HepG2 (cell line): ENCODE results near the gene GABRA4. TPM values are rescaled to one million over a fixed set of nuclear protein-coding genes. Genes with fewer than 3 reads are reported as not detected.

Experiments
- ATAC-seq: fragments of 200-7000 bp; cut with Tn5 transposase; 3 replicates; pipeline ENCODE4 v1.9.1; 2020; ENCODE audit warnings: mild to moderate bottlenecking, moderate library complexity
- BruUV-seq: library from RNA; stranded (reverse); fragments of 400-500 nt; replicated peaks from 2 replicates; lab custom pipeline; 2021; lab: Mats Ljungman, UMichigan
- CTCF ChIA-PET: fragments of 300-600 bp; formaldehyde crosslinking; extraction: SDS; loops from one replicate; lab custom pipeline; 2021; ENCODE audit warnings: low total read pairs, inconsistent platforms, low intra/inter-chr PET ratio; lab: Yijun Ruan, JAX
- POLR2A ChIA-PET: fragments of 350-600 bp; sonication (Branson Sonifier 250); formaldehyde crosslinking; loops from one replicate; lab custom pipeline; 2020; ENCODE audit warnings: antibody characterized with exemption, inconsistent platforms; lab: Yijun Ruan, JAX
- DNase-seq: peaks from one replicate; pipeline ENCODE4 v3.0.0-alpha.2; 2015; ENCODE audit warnings: low spot score
- FAIRE-seq: peaks from 3 replicates; lab custom pipeline; 2011; peaks lifted over from hg19 to GRCh38; lab: Jason Lieb, UNC
- H2AFZ ChIP-seq: one replicate; pipeline ENCODE4 v1.6.1; 2011; ENCODE audit warnings: low read length, inconsistent platforms
- H3K27ac ChIP-seq: fragments of 300-600 bp; 3 replicates; pipeline ENCODE4 v1.8.0; 2011; ENCODE audit warnings: mixed run types, mild to moderate bottlenecking, mixed read lengths, low read length, inconsistent platforms; ENCODE audit not compliant: insufficient read depth; ENCODE audit errors: extremely low read length
- H3K27me3 ChIP-seq, 2 experiments: fragments of 200-600 bp in 1 of 2; 2 replicates in 1 of 2; 3 replicates in 1 of 2; pipeline versions ENCODE4 v1.6.0 to v1.8.0; 2011; ENCODE audit warnings: low read length in 2 of 2, mild to moderate bottlenecking in 2 of 2, moderate library complexity in 2 of 2, inconsistent platforms in 1 of 2; ENCODE audit not compliant: insufficient read depth in 2 of 2, control insufficient read depth in 1 of 2
- H3K36me3 ChIP-seq, 2 experiments: fragments of 200-600 bp in 1 of 2; replicated peaks in 1 of 2; 2 replicates in 1 of 2; 3 replicates in 1 of 2; pipeline versions ENCODE4 v1.5.1 to v1.8.0; 2011; ENCODE audit warnings: low read length in 2 of 2, inconsistent platforms in 1 of 2; ENCODE audit not compliant: insufficient read depth in 2 of 2, control insufficient read depth in 1 of 2
- H3K4me1 ChIP-seq: 2 replicates; pipeline ENCODE4 v1.5.1; 2012; ENCODE audit warnings: low read length, inconsistent platforms; ENCODE audit not compliant: insufficient read depth
- H3K4me2 ChIP-seq: 2 replicates; pipeline ENCODE4 v1.6.0; 2011; ENCODE audit warnings: low read depth, low read length, inconsistent platforms
- H3K4me3 ChIP-seq, 3 experiments: fragments of 200-600 bp in 1 of 3; sonication (generic), shearing (Covaris generic) in 1 of 3; replicated peaks in 1 of 3; 2 replicates each; pipeline ENCODE4 v1.5.1; 2011 to 2016; ENCODE audit warnings: low read length in 3 of 3, inconsistent platforms in 2 of 3, low read depth in 2 of 3, mild to moderate bottlenecking in 2 of 3, control low read depth in 1 of 3, mixed read lengths in 1 of 3; ENCODE audit not compliant: insufficient read depth in 1 of 3
- H3K79me2 ChIP-seq: one replicate; pipeline ENCODE4 v1.6.1; 2011; ENCODE audit warnings: low read length, inconsistent platforms; ENCODE audit not compliant: insufficient read depth
- H3K9ac ChIP-seq: 2 replicates; pipeline ENCODE4 v1.6.0; 2011; ENCODE audit warnings: mild to moderate bottlenecking, low read depth, low read length, inconsistent platforms; ENCODE audit not compliant: insufficient read depth
- H3K9me3 ChIP-seq: 2 replicates; pipeline ENCODE4 v1.5.1; 2012; ENCODE audit warnings: mild to moderate bottlenecking, low read length
- H4K20me1 ChIP-seq: 2 replicates; pipeline ENCODE4 v1.6.0; 2011; ENCODE audit warnings: inconsistent platforms, mild to moderate bottlenecking, low read length, moderate library complexity; ENCODE audit not compliant: insufficient read depth
- HOXA9 ChIP-seq: sonication (generic); formaldehyde crosslinking; IDR thresholded peaks from 2 replicates; pipeline ENCODE4 v1.8.1; 2022; ENCODE audit warnings: missing genetic modification reagents, mild to moderate bottlenecking, moderate library complexity, borderline replicate concordance
- KDM5A ChIP-seq: fragments of 200-600 bp; sonication (generic); IDR thresholded peaks from 2 replicates; pipeline ENCODE4 v1.7.0; 2018; ENCODE audit warnings: antibody characterized with exemption, mild to moderate bottlenecking, low read length, borderline replicate concordance
- PAX8 ChIP-seq: sonication (generic); formaldehyde crosslinking; IDR thresholded peaks from 2 replicates; pipeline ENCODE4 v1.8.0; 2022; ENCODE audit warnings: mild to moderate bottlenecking, missing genetic modification reagents, borderline replicate concordance
- SMARCC2 ChIP-seq: fragments of 450-650 bp; IDR thresholded peaks from 2 replicates; pipeline ENCODE4 v1.6.1; 2017; ENCODE audit warnings: antibody characterized with exemption, mild to moderate bottlenecking
- ZBTB7B ChIP-seq: sonication (generic); formaldehyde crosslinking; IDR thresholded peaks from 2 replicates; pipeline ENCODE4 v1.4.0; 2020; ENCODE audit warnings: missing genetic modification reagents
- ZNF432 ChIP-seq: sonication (generic); formaldehyde crosslinking; IDR thresholded peaks from 2 replicates; pipeline ENCODE4 v1.5.0; 2020; ENCODE audit warnings: missing genetic modification reagents, mild to moderate bottlenecking, borderline replicate concordance
- ZNF556 ChIP-seq: sonication (generic); formaldehyde crosslinking; IDR thresholded peaks from 2 replicates; pipeline ENCODE4 v1.4.0; 2020; ENCODE audit warnings: mild to moderate bottlenecking, missing genetic modification reagents, borderline replicate concordance
- ZNF747 ChIP-seq: sonication (generic); formaldehyde crosslinking; IDR thresholded peaks from 2 replicates; pipeline ENCODE4 v1.8.1; 2023; ENCODE audit warnings: missing genetic modification reagents, mild to moderate bottlenecking, borderline replicate concordance
- ZNF891 ChIP-seq: sonication (generic); formaldehyde crosslinking; IDR thresholded peaks from 2 replicates; pipeline ENCODE4 v1.5.0; 2020; ENCODE audit warnings: mild to moderate bottlenecking, missing genetic modification reagents
- WGBS: methylation state at CpG from one replicate; pipeline ENCODE4 v1.1.6; 2017; ENCODE audit warnings: low lambda C conversion rate; 5-methylcytosine and 5-hydroxymethylcytosine counted together
- in situ Hi-C: cut with HindIII; loops from 2 replicates; pipeline ENCODE4 v1.10.0; 2017; ENCODE audit warnings: low pct_unique_long_range_greater_than_20kb; ENCODE audit not compliant: extremely low pct_ligation_motif_present
- intact Hi-C: fragments of 100-400 bp; cut with micrococcal nuclease; formaldehyde crosslinking; loops from one replicate; pipeline ENCODE4 v1.10.0; 2022; ENCODE audit not compliant: unreplicated experiment
- polyA plus RNA-seq, 8 experiments: library from polyadenylated mRNA; depleted of rRNA in 3 of 8; stranded (reverse) in 7 of 8; unstranded in 1 of 8; fragments of >200 nt; fragmentation: Illumina TruSeq in 4 of 8; extraction: Trizol in 4 of 8; gene quantifications; 2 replicates each; pipeline versions ENCODE4 v1.2.1 to v1.2.3, GENCODE V29; 2011 to 2016; ENCODE audit warnings: low read depth in 4 of 8, missing spikeins in 1 of 8, mixed read lengths in 1 of 8; ENCODE audit not compliant: insufficient read depth in 1 of 8
- total RNA-seq, 5 experiments: library from RNA; depleted of rRNA; stranded (reverse); fragments of >200 nt; fragmentation: Illumina TruSeq; extraction: Trizol; gene quantifications; 2 replicates each; pipeline ENCODE4 v1.2.3, GENCODE V29; 2016; ENCODE audit warnings: low read depth in 1 of 5
- TF ChIP-seq, protein P1 (sequence below): sonication (generic); formaldehyde crosslinking; IDR thresholded peaks from 2 replicates; pipeline ENCODE4 v1.5.0; 2020; ENCODE audit warnings: mild to moderate bottlenecking, missing genetic modification reagents, borderline replicate concordance
- TF ChIP-seq, protein P2 (sequence below): sonication (generic); formaldehyde crosslinking; IDR thresholded peaks from 2 replicates; pipeline ENCODE4 v1.4.0; 2020; ENCODE audit warnings: mild to moderate bottlenecking, missing genetic modification reagents
- TF ChIP-seq, protein P3 (sequence below): sonication (generic); formaldehyde crosslinking; IDR thresholded peaks from 2 replicates; pipeline ENCODE4 v1.4.0; 2020; ENCODE audit warnings: missing genetic modification reagents, borderline replicate concordance
- TF ChIP-seq, protein P4 (sequence below): sonication (generic); formaldehyde crosslinking; IDR thresholded peaks from 2 replicates; pipeline ENCODE4 v1.5.0; 2020; ENCODE audit warnings: missing genetic modification reagents

GABRA4 gene
- total and polyA plus RNA-seq, 2 of the 13 experiments (the other 11 are each of a cell fraction or from before 2014, with no cell fraction given): not detected

DNA sequence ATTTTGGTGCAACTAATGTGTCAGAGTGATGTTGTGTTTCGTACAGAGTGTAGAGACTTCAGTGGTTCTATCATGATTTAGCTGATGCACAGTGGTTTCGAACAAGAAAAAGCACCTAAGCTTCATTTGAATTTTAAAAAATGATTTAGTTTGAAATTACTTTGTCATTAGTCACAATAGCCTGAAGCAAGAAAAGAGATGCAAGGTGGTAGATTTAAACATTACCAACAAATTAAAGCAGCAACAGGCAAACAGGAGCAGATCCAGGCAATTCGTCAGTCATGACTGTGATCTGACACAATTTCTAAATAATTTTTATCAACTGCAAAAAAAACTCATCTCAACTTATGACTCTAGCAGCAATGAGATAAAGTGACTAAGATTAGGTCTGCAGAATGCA, 59.7 kb downstream of the GABRA4 start:
- ChIA-PET POLR2A (no interaction called here), CTCF (no interaction called here)
- H3K79me2 ChIP-seq: no peaks in the 10 kb centered on the region
- H4K20me1 ChIP-seq: no peaks in the 10 kb centered on the region
- no peak overlapping the region for H3K9ac ChIP-seq
- 0 out of 2 replicates have a peak, but pooled peaks cover 9% of the 10 kb centered on the region for H3K4me1 ChIP-seq
- BruUV-seq: no TSS peak
- ATAC-seq: no peak
- WGBS: 30% methylated on average over 3 of the region's 3 CpGs
- no peak overlapping the region for H3K4me3 ChIP-seq
- no peak overlapping the region for H2AFZ ChIP-seq
- in situ Hi-C loops (loop anchor here (10.0 kb wide), 1 partner anchor 101 kb away; the partner anchor contains the start of gene GABRB1), intact Hi-C loops (loop anchor here (2.0 to 5.0 kb wide), 2 partner anchors 189 to 449 kb away; no protein-coding TSS in a partner anchor)
- H3K36me3 ChIP-seq: no peaks in the 10 kb centered on the region
- no peak for DNase-seq
- no peak overlapping the region for H3K27ac ChIP-seq
- FAIRE-seq: no peak
- H3K4me2 ChIP-seq: no peak overlapping the region
- no peaks in the 10 kb centered on the region for H3K9me3 ChIP-seq
- H3K27me3 ChIP-seq: no peaks in the 10 kb centered on the region
- TF ChIP-seq SMARCC2 (no peak), ZNF556 (CRISPR knock-in tag) (no peak), ZNF747 (CRISPR knock-in tag) (no peak), ZNF432 (CRISPR knock-in tag) (no peak), HOXA9 (CRISPR knock-in tag) (no peak), ZNF891 (CRISPR knock-in tag) (no peak), KDM5A (no peak), PAX8 (CRISPR knock-in tag) (no peak), ZBTB7B (CRISPR knock-in tag) (no peak)
- TF ChIP-seq, protein P1, sequence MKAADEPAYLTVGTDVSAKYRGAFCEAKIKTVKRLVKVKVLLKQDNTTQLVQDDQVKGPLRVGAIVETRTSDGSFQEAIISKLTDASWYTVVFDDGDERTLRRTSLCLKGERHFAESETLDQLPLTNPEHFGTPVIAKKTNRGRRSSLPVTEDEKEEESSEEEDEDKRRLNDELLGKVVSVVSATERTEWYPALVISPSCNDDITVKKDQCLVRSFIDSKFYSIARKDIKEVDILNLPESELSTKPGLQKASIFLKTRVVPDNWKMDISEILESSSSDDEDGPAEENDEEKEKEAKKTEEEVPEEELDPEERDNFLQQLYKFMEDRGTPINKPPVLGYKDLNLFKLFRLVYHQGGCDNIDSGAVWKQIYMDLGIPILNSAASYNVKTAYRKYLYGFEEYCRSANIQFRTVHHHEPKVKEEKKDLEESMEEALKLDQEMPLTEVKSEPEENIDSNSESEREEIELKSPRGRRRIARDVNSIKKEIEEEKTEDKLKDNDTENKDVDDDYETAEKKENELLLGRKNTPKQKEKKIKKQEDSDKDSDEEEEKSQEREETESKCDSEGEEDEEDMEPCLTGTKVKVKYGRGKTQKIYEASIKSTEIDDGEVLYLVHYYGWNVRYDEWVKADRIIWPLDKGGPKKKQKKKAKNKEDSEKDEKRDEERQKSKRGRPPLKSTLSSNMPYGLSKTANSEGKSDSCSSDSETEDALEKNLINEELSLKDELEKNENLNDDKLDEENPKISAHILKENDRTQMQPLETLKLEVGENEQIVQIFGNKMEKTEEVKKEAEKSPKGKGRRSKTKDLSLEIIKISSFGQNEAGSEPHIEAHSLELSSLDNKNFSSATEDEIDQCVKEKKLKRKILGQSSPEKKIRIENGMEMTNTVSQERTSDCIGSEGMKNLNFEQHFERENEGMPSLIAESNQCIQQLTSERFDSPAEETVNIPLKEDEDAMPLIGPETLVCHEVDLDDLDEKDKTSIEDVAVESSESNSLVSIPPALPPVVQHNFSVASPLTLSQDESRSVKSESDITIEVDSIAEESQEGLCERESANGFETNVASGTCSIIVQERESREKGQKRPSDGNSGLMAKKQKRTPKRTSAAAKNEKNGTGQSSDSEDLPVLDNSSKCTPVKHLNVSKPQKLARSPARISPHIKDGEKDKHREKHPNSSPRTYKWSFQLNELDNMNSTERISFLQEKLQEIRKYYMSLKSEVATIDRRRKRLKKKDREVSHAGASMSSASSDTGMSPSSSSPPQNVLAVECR (CRISPR knock-in tag): no peak
- TF ChIP-seq, protein P2, sequence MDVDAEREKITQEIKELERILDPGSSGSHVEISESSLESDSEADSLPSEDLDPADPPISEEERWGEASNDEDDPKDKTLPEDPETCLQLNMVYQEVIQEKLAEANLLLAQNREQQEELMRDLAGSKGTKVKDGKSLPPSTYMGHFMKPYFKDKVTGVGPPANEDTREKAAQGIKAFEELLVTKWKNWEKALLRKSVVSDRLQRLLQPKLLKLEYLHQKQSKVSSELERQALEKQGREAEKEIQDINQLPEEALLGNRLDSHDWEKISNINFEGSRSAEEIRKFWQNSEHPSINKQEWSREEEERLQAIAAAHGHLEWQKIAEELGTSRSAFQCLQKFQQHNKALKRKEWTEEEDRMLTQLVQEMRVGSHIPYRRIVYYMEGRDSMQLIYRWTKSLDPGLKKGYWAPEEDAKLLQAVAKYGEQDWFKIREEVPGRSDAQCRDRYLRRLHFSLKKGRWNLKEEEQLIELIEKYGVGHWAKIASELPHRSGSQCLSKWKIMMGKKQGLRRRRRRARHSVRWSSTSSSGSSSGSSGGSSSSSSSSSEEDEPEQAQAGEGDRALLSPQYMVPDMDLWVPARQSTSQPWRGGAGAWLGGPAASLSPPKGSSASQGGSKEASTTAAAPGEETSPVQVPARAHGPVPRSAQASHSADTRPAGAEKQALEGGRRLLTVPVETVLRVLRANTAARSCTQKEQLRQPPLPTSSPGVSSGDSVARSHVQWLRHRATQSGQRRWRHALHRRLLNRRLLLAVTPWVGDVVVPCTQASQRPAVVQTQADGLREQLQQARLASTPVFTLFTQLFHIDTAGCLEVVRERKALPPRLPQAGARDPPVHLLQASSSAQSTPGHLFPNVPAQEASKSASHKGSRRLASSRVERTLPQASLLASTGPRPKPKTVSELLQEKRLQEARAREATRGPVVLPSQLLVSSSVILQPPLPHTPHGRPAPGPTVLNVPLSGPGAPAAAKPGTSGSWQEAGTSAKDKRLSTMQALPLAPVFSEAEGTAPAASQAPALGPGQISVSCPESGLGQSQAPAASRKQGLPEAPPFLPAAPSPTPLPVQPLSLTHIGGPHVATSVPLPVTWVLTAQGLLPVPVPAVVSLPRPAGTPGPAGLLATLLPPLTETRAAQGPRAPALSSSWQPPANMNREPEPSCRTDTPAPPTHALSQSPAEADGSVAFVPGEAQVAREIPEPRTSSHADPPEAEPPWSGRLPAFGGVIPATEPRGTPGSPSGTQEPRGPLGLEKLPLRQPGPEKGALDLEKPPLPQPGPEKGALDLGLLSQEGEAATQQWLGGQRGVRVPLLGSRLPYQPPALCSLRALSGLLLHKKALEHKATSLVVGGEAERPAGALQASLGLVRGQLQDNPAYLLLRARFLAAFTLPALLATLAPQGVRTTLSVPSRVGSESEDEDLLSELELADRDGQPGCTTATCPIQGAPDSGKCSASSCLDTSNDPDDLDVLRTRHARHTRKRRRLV (CRISPR knock-in tag): no peak
- TF ChIP-seq, protein P3, sequence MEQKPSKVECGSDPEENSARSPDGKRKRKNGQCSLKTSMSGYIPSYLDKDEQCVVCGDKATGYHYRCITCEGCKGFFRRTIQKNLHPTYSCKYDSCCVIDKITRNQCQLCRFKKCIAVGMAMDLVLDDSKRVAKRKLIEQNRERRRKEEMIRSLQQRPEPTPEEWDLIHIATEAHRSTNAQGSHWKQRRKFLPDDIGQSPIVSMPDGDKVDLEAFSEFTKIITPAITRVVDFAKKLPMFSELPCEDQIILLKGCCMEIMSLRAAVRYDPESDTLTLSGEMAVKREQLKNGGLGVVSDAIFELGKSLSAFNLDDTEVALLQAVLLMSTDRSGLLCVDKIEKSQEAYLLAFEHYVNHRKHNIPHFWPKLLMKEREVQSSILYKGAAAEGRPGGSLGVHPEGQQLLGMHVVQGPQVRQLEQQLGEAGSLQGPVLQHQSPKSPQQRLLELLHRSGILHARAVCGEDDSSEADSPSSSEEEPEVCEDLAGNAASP: no peak
- TF ChIP-seq, protein P4, sequence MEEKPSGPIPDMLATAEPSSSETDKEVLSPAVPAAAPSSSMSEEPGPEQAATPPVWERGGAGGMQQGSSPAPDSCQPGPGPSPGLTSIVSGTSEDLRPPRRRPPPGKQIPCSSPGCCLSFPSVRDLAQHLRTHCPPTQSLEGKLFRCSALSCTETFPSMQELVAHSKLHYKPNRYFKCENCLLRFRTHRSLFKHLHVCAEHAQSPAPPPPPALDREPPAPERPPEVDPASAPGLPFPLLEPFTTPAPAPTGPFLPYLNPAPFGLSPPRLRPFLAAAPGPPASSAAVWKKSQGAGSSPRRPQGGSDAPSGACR (CRISPR knock-in tag): no peak
